Measurements from ENCODE around the gene SYPL1. TPM values are rescaled to one million over a fixed set of nuclear protein-coding genes. Genes with fewer than 3 reads are reported as not detected.
A peak's percentile ranks its signal among the peaks of the same experiment; 100 is the strongest.

Gene SYPL1
- total and polyA plus RNA-seq, 4 donors, result 52.7 to 114 (median 68.4) TPM

DNA sequence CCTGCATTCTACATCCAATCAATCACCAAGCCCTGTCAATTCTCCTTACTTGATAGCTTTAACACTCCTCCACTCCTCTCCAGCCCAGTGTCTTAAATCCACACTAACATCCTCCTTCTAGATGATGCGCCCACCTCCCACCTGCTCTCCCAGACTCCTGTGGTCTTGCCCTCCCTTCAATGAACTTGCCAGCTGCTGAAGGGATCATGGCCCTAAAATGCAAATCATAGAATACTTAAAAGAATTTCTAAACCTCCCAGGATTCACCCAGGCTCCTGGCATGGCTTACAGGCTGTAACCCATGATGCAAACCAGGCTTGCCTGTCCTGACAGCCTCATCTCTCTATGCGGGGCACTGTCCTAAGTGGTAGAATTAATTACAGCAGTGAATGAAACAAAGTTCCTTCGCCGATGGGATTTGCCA is 43.6 kb downstream of the SYPL1 start:
- WGBS, 2 donors, result 89 to 95% methylated on average over 4 of the region's 4 CpGs
- H3K4me3 ChIP-seq, result no peak overlapping the region
- no peak for ATAC-seq (ENCODE audit: insufficient read depth, low FRiP score)

GRCh38 chr7:106067678-106068077 is 44.4 kb downstream of the SYPL1 start:
- Histone ChIP-seq H3K36me3 (ENCODE audit: control insufficient read depth in 4 of 4, insufficient read depth in 4 of 4, low read length in 4 of 4) (no peaks in the 10 kb centered on the region), H3K9ac (ENCODE audit: insufficient read depth in 1 of 2, low read length in 2 of 2) (no peak overlapping the region), H3K9me3 (ENCODE audit: control insufficient read depth in 4 of 4, insufficient read depth in 3 of 4, low read length in 3 of 4) (no peaks in the 10 kb centered on the region), H3K4me3 (no peak overlapping the region), H3K27ac (ENCODE audit: low read depth in 1 of 2, low read length in 1 of 2) (no peak overlapping the region), H3K27me3 (ENCODE audit: control insufficient read depth in 3 of 3, insufficient read depth in 3 of 3, low read length in 2 of 3) (no peaks in the 10 kb centered on the region), H3K4me1 (ENCODE audit: control insufficient read depth in 5 of 5, insufficient read depth in 5 of 5, low read length in 5 of 5) (peaks cover 9 to 35% (median 21%) of the 10 kb centered on the region in 5 donors)
- DNase-seq (no peak), ATAC-seq (ENCODE audit: insufficient read depth, low FRiP score) (no peak)
- WGBS, 2 donors, result 91 to 92% methylated on average over 3 of the region's 3 CpGs
- TF ChIP-seq, protein P1, sequence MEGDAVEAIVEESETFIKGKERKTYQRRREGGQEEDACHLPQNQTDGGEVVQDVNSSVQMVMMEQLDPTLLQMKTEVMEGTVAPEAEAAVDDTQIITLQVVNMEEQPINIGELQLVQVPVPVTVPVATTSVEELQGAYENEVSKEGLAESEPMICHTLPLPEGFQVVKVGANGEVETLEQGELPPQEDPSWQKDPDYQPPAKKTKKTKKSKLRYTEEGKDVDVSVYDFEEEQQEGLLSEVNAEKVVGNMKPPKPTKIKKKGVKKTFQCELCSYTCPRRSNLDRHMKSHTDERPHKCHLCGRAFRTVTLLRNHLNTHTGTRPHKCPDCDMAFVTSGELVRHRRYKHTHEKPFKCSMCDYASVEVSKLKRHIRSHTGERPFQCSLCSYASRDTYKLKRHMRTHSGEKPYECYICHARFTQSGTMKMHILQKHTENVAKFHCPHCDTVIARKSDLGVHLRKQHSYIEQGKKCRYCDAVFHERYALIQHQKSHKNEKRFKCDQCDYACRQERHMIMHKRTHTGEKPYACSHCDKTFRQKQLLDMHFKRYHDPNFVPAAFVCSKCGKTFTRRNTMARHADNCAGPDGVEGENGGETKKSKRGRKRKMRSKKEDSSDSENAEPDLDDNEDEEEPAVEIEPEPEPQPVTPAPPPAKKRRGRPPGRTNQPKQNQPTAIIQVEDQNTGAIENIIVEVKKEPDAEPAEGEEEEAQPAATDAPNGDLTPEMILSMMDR (IDR thresholded peaks at IDR 0.05; ENCODE audit: control extremely low read depth, extremely low read depth), result no peak

More for the DNA sequence above, 43.6 kb downstream of the SYPL1 start:
- H3K27me3 ChIP-seq (ENCODE audit: control insufficient read depth in 3 of 3, insufficient read depth in 3 of 3, low read length in 2 of 3), result no peaks in the 10 kb centered on the region
- TF ChIP-seq, protein P1 (IDR thresholded peaks at IDR 0.05; ENCODE audit: control extremely low read depth, extremely low read depth), result no peak
- H3K4me1 ChIP-seq (ENCODE audit: control insufficient read depth in 5 of 5, insufficient read depth in 5 of 5, low read length in 5 of 5), result peaks cover 9 to 35% (median 21%) of the 10 kb centered on the region in 5 donors
- H3K36me3 ChIP-seq (ENCODE audit: control insufficient read depth in 4 of 4, insufficient read depth in 4 of 4, low read length in 4 of 4), result no peaks in the 10 kb centered on the region
- H3K9me3 ChIP-seq (ENCODE audit: control insufficient read depth in 4 of 4, insufficient read depth in 3 of 4, low read length in 3 of 4), result no peaks in the 10 kb centered on the region
- no peak for DNase-seq
- no peak overlapping the region for H3K27ac ChIP-seq (ENCODE audit: low read depth in 1 of 2, low read length in 1 of 2)
- no peak overlapping the region for H3K9ac ChIP-seq (ENCODE audit: insufficient read depth in 1 of 2, low read length in 2 of 2)

GRCh38 chr7:106065575-106066500 is 46.3 kb downstream of the SYPL1 start:
- 42 to 70% methylated on average over 26 of the region's 26 CpGs for WGBS, 2 donors

More at GRCh38 chr7:106065575-106066500, 46.3 kb downstream of the SYPL1 start:
- Histone ChIP-seq H3K9me3 (ENCODE audit: control insufficient read depth in 4 of 4, insufficient read depth in 3 of 4, low read length in 3 of 4) (no peaks in the 10 kb centered on the region), H3K36me3 (ENCODE audit: control insufficient read depth in 4 of 4, insufficient read depth in 4 of 4, low read length in 4 of 4) (no peaks in the 10 kb centered on the region), H3K27me3 (ENCODE audit: control insufficient read depth in 3 of 3, insufficient read depth in 3 of 3, low read length in 2 of 3) (no peaks in the 10 kb centered on the region), H3K9ac (ENCODE audit: insufficient read depth in 1 of 2, low read length in 2 of 2) (no peak overlapping the region), H3K4me1 (ENCODE audit: control insufficient read depth in 5 of 5, insufficient read depth in 5 of 5, low read length in 5 of 5) (peaks cover 4 to 26% (median 13%) of the 10 kb centered on the region in 5 donors), H3K4me3 (no peak overlapping the region), H3K27ac (ENCODE audit: low read depth in 1 of 2, low read length in 1 of 2) (peak overlapping the region in 1 of 2 donors; percentile 75)
- TF ChIP-seq, protein P1 (IDR thresholded peaks at IDR 0.05; ENCODE audit: control extremely low read depth, extremely low read depth), result no peak
- DNase-seq, result no peak
- no peak for ATAC-seq (ENCODE audit: insufficient read depth, low FRiP score)

Data from lung (tissue), 12 donors.